ENCODE results near the gene MRPS2. TPM values are rescaled to one million over a fixed set of nuclear protein-coding genes. Genes with fewer than 3 reads are reported as not detected.

Gene MRPS2
- total and polyA plus RNA-seq, 5 donors from 2014 or later: 18.1 to 56.7 (median 51.5) TPM

DNA sequence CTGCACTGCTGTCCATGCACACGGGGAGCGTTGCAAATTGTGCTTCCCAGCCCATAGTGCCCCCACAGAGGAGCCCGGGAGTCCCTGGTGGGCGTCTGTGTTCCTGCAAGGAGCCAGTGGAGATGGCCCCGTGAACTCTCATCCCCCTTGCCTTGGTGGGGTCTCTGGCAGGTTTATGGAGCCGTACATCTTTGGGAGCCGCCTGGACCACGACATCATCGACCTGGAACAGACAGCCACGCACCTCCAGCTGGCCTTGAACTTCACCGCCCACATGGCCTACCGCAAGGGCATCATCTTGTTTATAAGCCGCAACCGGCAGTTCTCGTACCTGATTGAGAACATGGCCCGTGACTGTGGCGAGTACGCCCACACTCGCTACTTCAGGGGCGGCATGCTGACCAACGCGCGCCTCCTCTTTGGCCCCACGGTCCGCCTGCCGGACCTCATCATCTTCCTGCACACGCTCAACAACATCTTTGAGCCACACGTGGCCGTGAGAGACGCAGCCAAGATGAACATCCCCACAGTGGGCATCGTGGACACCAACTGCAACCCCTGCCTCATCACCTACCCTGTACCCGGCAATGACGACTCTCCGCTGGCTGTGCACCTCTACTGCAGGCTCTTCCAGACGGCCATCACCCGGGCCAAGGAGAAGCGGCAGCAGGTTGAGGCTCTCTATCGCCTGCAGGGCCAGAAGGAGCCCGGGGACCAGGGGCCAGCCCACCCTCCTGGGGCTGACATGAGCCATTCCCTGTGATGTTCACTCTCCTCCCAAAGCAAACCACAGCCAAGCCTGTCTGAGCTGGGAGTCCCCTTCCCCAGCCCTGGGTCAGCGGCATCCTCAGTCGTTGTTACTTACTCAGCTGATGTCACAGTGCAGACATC is 3.1 kb downstream of the MRPS2 start:
- peaks cover 0 to under 1% (median 0%) of the 10 kb centered on the region in 7 donors for H3K9me3 Mint-ChIP-seq

DNA sequence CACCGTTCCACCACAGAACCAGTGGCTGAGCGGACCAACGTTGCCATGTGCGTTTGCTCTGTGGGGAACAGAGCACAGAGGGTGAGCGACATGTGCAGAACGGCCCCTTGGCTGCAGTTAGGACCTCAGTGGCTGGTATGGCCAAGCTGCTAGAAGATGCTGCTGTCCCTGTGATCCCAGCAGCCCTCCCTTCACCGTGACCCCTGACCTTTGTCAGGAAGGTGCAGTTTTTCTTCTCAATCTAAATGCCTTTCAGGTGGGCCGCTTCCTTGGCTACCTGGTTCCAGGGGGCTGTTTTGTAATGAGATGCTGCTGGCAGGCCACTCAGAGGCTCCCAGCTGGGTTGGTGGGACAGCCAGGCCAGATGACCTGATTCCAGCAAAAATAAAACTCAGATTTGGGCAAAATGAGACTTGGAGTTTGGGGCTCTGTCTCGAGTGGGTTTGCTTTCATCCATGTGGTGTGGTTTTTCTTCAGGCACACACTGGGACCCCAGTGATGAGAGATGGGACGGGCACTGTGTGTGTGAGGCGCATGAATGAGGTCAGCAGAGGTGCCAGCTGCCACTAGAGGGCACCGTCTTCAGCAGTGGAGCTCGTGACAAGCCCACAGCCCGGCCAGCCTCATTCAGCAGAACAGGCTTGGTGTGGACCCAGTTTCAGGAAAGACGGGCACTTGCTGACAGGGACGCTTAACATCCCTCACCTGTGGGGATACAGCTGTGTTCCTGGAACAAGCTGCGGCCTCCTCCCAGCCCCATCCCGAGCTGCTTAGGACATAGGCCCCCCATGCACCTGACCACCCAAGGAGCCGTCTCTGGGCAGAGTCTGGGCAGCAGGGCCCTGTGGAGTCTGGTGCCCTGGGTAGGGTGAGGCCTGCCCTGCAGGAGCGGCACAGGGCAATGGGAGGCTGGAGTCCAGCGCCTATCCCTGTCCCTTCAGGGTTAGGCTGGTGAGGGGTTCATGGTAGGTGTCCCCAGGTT is 4.1 kb downstream of the MRPS2 start:
- Mint-ChIP-seq H3K4me1 (peaks cover 0 to 26% (median 13%) of the 10 kb centered on the region in 4 donors), H3K36me3 (peaks cover 13% of the 10 kb centered on the region), H3K9me3 (peaks cover 0 to 9% (median 3%) of the 10 kb centered on the region in 7 donors), H3K27ac (no peak overlapping the region), H3K4me3 (peak overlapping the region in 3 of 4 donors; percentile 48 to 55 (median 50)), H3K27me3 (peaks cover 4% of the 10 kb centered on the region)
- peaks cover 23% of the 10 kb centered on the region for H3K36me3 ChIP-seq (ENCODE audit: control insufficient read depth, insufficient read depth, low read length)
- H3K4me1 ChIP-seq (ENCODE audit: control insufficient read depth, insufficient read depth, low read length, poor library complexity, severe bottlenecking): peaks cover 24% of the 10 kb centered on the region
- ATAC-seq (ENCODE audit: low read depth in 2 of 2) (no peak), DNase-seq (peak; percentile 19 to 64 (median 35))
- no peak overlapping the region for H3K27ac ChIP-seq (ENCODE audit: insufficient read depth, low read length, poor library complexity, severe bottlenecking)
- H3K4me3 ChIP-seq (ENCODE audit: low read depth, low read length): no peak overlapping the region
- H3K27me3 ChIP-seq (ENCODE audit: control insufficient read depth, insufficient read depth, low read length): no peaks in the 10 kb centered on the region
- H3K9me3 ChIP-seq (ENCODE audit: control insufficient read depth in 2 of 2, low read length in 2 of 2): peaks cover 3 to 6% of the 10 kb centered on the region in 2 experiments

More for the DNA sequence above, 3.1 kb downstream of the MRPS2 start:
- H3K36me3 ChIP-seq (ENCODE audit: control insufficient read depth, insufficient read depth, low read length): peaks cover 23% of the 10 kb centered on the region
- H3K27ac Mint-ChIP-seq: no peak overlapping the region
- ATAC-seq (ENCODE audit: low read depth in 2 of 2) (no peak), DNase-seq (no peak)
- H3K4me1 ChIP-seq (ENCODE audit: control insufficient read depth, insufficient read depth, low read length, poor library complexity, severe bottlenecking): peaks cover 28% of the 10 kb centered on the region
- H3K9me3 ChIP-seq (ENCODE audit: control insufficient read depth in 2 of 2, low read length in 2 of 2): no peaks in the 10 kb centered on the region
- H3K36me3 Mint-ChIP-seq: peaks cover 13% of the 10 kb centered on the region
- H3K27me3 Mint-ChIP-seq: no peaks in the 10 kb centered on the region
- H3K4me3 ChIP-seq (ENCODE audit: low read depth, low read length): no peak overlapping the region
- no peak overlapping the region for H3K27ac ChIP-seq (ENCODE audit: insufficient read depth, low read length, poor library complexity, severe bottlenecking)
- peak overlapping the region; percentile 32 to 88 (median 48) for H3K4me3 Mint-ChIP-seq
- H3K27me3 ChIP-seq (ENCODE audit: control insufficient read depth, insufficient read depth, low read length): no peaks in the 10 kb centered on the region
- H3K4me1 Mint-ChIP-seq: peaks cover 0 to 32% (median 13%) of the 10 kb centered on the region in 4 donors

DNA sequence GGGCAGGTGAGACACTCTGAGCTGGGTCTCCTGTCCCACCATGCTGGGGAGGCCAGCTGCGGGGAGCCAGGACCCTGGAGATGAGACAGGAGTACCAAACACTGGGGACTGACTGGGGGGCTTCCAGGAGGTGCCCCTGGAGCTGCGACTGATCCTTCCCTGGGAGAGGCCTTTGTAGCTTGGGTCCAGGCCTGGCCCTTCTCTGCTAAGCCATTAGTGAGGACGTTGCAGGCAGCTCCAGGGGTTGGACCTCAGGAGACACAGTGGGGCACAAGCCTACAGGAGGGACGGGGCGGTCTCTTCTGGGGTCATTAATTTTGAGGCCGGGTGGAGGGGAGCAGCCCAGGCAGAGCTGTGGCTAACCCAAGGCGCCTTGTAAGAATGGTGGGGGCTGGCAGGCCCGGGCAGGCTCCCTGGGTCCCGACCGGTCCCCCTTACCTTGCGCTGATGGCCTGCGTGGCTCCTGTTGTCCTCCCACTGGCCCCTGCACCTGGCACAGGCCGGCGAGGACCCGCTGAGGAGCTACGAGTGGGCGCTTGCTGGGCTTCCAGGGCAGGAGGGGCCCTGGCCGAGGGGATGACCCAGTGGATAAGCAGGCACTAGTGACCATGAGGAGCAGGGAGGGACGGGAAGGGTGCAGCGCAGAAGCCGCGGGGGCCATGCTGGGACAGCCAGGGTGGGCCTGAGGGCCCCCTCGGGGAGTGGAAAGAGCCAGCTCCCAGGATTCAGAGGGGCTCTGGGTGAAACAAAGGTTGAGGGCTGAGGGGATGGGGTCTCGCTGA is 5.1 kb downstream of the MRPS2 start:
- H3K27ac ChIP-seq (ENCODE audit: insufficient read depth, low read length, poor library complexity, severe bottlenecking): no peak overlapping the region
- H3K27me3 ChIP-seq (ENCODE audit: control insufficient read depth, insufficient read depth, low read length): no peaks in the 10 kb centered on the region
- H3K4me3 ChIP-seq (ENCODE audit: low read depth, low read length): no peak overlapping the region
- no peak for ATAC-seq (ENCODE audit: low read depth in 2 of 2)
- Mint-ChIP-seq H3K4me1 (peaks cover 0 to 24% (median 13%) of the 10 kb centered on the region in 4 donors), H3K27ac (no peak overlapping the region), H3K36me3 (peaks cover 13% of the 10 kb centered on the region), H3K27me3 (peaks cover 4% of the 10 kb centered on the region), H3K4me3 (no peak overlapping the region), H3K9me3 (peaks cover 0 to 10% (median 3%) of the 10 kb centered on the region in 7 donors)
- no peak for DNase-seq
- H3K9me3 ChIP-seq (ENCODE audit: control insufficient read depth in 2 of 2, low read length in 2 of 2): peaks cover 4 to 6% of the 10 kb centered on the region in 2 experiments
- H3K4me1 ChIP-seq (ENCODE audit: control insufficient read depth, insufficient read depth, low read length, poor library complexity, severe bottlenecking): peaks cover 17% of the 10 kb centered on the region
- H3K36me3 ChIP-seq (ENCODE audit: control insufficient read depth, insufficient read depth, low read length): peaks cover 23% of the 10 kb centered on the region

DNA sequence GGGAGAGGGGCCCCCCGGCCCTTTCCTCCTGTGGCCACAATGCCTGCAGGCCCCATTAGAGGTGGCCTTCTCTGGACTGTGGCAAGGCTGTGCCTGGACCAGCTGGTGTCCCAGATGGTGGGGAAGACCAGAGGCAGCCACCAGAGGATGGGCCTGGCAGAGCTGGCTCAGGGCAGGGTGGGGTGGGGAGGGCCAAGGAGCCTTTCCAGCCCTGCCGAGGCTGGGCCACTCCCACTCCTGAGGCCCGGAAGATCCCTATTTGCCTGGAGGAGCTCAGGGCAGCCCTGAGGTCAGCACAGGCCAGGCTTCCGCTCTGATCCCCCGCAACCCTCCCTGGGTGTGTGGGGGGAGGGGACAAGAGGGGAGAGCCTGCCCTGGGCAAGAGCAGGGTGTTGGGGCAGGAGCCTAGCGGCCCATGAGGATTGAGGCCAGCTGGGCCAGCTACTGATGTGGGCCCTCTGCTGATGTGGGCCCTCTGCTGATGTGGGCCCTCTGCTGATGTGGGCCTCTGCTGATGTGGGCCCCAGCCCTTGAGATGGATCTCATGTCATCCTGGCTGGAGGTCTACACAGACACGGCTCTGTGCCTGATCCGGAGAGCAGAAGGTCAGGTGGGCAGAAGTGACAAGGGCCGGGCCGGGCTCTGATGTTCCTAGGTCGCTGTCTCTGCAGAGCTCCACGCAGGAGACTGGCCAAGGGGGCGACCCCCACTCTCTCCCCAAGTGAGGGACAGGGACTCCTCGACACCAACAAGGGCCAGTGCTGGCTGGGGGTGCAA is 6.0 kb downstream of the MRPS2 start:
- Histone ChIP-seq H3K9me3 (ENCODE audit: control insufficient read depth in 2 of 2, low read length in 2 of 2) (peaks cover 4 to 6% of the 10 kb centered on the region in 2 experiments), H3K27ac (ENCODE audit: insufficient read depth, low read length, poor library complexity, severe bottlenecking) (no peak overlapping the region), H3K4me1 (ENCODE audit: control insufficient read depth, insufficient read depth, low read length, poor library complexity, severe bottlenecking) (peaks cover 12% of the 10 kb centered on the region), H3K27me3 (ENCODE audit: control insufficient read depth, insufficient read depth, low read length) (no peaks in the 10 kb centered on the region), H3K4me3 (ENCODE audit: low read depth, low read length) (no peak overlapping the region), H3K36me3 (ENCODE audit: control insufficient read depth, insufficient read depth, low read length) (peaks cover 23% of the 10 kb centered on the region)
- H3K4me3 Mint-ChIP-seq: no peak overlapping the region
- H3K4me1 Mint-ChIP-seq: peaks cover 0 to 23% (median 13%) of the 10 kb centered on the region in 4 donors
- peaks cover 4% of the 10 kb centered on the region for H3K27me3 Mint-ChIP-seq
- H3K36me3 Mint-ChIP-seq: peaks cover 13% of the 10 kb centered on the region
- H3K9me3 Mint-ChIP-seq: peaks cover 0 to 10% (median 3%) of the 10 kb centered on the region in 7 donors
- H3K27ac Mint-ChIP-seq: no peak overlapping the region
- no peak for ATAC-seq (ENCODE audit: low read depth in 2 of 2)
- no peak for DNase-seq

DNA sequence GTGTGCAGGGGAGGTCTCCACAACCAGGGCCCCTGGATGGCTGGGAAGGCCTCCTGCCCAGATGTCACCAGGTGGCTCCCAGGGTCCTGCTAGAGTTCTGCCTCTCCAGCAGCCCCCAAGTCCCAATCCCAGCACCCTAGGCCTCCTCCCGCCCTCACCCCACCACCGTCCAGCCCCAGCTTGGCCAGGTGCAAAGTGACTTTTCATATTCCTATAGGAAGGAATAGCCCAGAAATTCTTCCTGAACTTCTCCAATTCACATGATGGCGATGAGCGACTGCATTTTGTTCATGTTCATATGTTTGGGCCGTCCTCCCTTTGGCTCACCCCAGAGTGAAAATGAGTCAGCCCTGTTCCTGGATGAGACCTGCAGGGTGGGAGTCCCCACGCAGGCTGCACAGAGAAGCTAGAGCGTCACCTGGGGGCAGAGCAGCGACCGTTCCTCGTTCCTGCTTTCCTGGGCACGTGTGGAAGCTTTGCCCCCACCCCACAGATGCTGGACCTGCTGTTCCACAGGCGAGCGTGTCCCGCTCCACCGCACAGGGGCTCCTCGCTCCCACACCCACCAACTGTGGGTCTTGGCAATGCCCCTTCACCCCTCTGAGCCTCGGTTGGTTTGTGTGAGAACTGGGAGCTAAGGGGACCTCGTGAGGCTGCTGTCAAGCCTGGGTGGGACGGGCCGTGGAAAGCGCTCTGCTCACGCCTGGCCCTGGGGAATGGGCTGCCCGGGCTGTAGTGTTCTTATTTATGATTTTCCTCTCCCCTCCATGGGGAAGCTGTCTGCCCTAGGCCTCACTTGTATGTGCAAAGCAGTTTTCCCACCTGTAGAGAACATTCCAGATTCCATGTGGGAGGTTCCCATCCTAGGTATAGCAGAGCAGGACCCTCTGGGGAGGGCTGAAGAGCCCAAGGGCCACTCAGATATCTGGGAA is 6.9 kb downstream of the MRPS2 start:
- Mint-ChIP-seq H3K27me3 (peaks cover 4% of the 10 kb centered on the region), H3K27ac (no peak overlapping the region), H3K4me1 (peaks cover 0 to 14% (median 8%) of the 10 kb centered on the region in 4 donors), H3K9me3 (peaks cover 0 to 10% (median 3%) of the 10 kb centered on the region in 7 donors), H3K4me3 (peak overlapping the region in 1 of 4 donors; percentile 68), H3K36me3 (peaks cover 13% of the 10 kb centered on the region)
- H3K4me1 ChIP-seq (ENCODE audit: control insufficient read depth, insufficient read depth, low read length, poor library complexity, severe bottlenecking): peaks cover 3% of the 10 kb centered on the region
- peaks cover 23% of the 10 kb centered on the region for H3K36me3 ChIP-seq (ENCODE audit: control insufficient read depth, insufficient read depth, low read length)
- H3K9me3 ChIP-seq (ENCODE audit: control insufficient read depth in 2 of 2, low read length in 2 of 2): peaks cover 4 to 6% of the 10 kb centered on the region in 2 experiments
- no peak for DNase-seq
- H3K4me3 ChIP-seq (ENCODE audit: low read depth, low read length): no peak overlapping the region
- H3K27me3 ChIP-seq (ENCODE audit: control insufficient read depth, insufficient read depth, low read length): no peaks in the 10 kb centered on the region
- H3K27ac ChIP-seq (ENCODE audit: insufficient read depth, low read length, poor library complexity, severe bottlenecking): no peak overlapping the region
- ATAC-seq (ENCODE audit: low read depth in 2 of 2): no peak

DNA sequence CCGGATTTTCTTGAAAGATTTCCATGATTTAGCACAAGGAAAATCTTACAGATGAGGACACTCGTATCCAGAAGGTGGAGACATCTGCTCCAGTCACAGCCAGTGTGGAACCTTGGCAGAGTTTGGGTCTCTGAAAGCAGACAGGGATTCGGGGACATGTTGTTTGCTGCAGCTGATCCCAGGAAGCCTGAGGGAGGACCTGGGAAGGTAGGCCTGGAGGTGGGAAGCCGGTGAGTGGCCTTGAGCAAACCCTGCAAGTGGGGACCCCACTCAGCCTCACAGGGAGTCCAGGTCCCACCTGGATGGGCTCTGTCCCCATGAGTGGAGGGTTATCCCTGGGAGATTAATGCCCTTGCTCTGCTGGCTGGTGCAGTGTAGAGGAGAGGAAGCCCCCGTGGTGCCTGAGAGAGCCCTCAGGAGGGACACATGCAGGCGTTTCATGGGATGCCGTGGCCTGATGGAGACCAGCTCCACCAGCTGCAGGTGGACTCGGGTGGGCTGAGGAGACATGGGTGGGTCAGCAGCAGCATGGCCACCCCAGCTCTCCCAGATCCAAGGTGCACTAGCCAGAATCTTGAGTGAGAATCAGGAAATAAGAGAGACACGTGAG is 7.8 kb downstream of the MRPS2 start:
- Histone ChIP-seq H3K9me3 (ENCODE audit: control insufficient read depth in 2 of 2, low read length in 2 of 2) (peaks cover 4 to 6% of the 10 kb centered on the region in 2 experiments), H3K4me1 (ENCODE audit: control insufficient read depth, insufficient read depth, low read length, poor library complexity, severe bottlenecking) (no peaks in the 10 kb centered on the region), H3K27ac (ENCODE audit: insufficient read depth, low read length, poor library complexity, severe bottlenecking) (no peak overlapping the region), H3K4me3 (ENCODE audit: low read depth, low read length) (no peak overlapping the region), H3K36me3 (ENCODE audit: control insufficient read depth, insufficient read depth, low read length) (peaks cover 16% of the 10 kb centered on the region), H3K27me3 (ENCODE audit: control insufficient read depth, insufficient read depth, low read length) (no peaks in the 10 kb centered on the region)
- Mint-ChIP-seq H3K4me1 (peaks cover 0 to 11% (median 6%) of the 10 kb centered on the region in 4 donors), H3K4me3 (peak overlapping the region in 1 of 4 donors; percentile 29), H3K27ac (no peak overlapping the region), H3K27me3 (peaks cover 4% of the 10 kb centered on the region), H3K36me3 (peaks cover 9% of the 10 kb centered on the region), H3K9me3 (peaks cover 0 to 10% (median 3%) of the 10 kb centered on the region in 7 donors)
- ATAC-seq (ENCODE audit: low read depth in 2 of 2): no peak
- no peak for DNase-seq

Data from CD4-positive, CD25-positive, alpha-beta regulatory T cell (primary cell).